Measurements from ENCODE around the gene IAPP.
"Not testable (repeated sequence)": the region's sequence is repeated elsewhere in the genome, so short reads cannot be mapped to it uniquely, and the experiment has no call there.

Gene IAPP

DNA sequence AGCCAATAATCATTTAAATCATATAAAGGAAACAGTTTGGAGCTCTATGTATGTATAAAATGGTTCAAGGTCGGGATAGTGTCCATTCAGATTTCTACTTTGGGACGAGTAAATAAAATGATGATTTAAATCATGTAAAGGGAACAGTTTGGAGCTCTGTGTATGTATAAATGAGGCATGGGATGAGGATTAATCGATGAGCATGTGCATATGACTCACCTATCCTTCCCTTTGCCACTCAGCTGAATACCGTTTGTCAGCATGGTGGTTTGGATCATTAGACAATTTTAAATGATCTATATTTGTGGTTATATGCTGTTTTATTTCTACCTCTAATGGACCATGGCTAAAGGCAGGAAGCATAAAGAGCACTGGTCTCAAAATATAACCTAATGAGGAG is 30.9 kb upstream of the IAPP start:
- Histone ChIP-seq H3K4me3 (ENCODE audit: low read length) (no peak overlapping the region), H3K27ac (ENCODE audit: low read length) (no peak overlapping the region), H3K36me3 (ENCODE audit: control insufficient read depth, low read depth, low read length) (no peaks in the 10 kb centered on the region), H3K27me3 (ENCODE audit: control insufficient read depth, insufficient read depth, low read length) (no peaks in the 10 kb centered on the region), H3K4me1 (ENCODE audit: control insufficient read depth, low read depth, low read length) (peaks cover 24% of the 10 kb centered on the region), H3K9me3 (ENCODE audit: control insufficient read depth, low read depth, low read length) (no peaks in the 10 kb centered on the region), H3K9ac (ENCODE audit: low read length) (no peak overlapping the region)

DNA sequence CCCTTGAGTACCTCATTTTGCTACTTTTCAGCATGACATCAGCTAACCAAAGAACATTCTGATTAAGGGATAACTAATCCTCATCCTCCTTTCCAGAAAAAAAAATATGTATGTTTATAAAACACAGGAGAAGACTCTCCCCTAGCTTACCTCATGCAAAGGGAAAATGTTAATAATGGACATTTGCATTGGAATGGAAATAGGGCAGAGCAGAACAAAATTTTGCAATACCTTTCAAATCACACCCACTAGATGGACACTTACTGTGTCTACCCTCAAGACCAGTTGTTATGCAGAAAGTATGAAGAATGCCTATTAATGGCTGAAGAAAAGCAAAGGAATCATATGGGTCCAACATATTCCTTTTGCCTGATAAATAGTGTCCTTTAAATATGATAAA is 29.1 kb upstream of the IAPP start:
- H3K4me3 ChIP-seq (ENCODE audit: low read length), result no peak overlapping the region
- H3K36me3 ChIP-seq (ENCODE audit: control insufficient read depth, low read depth, low read length), result no peaks in the 10 kb centered on the region
- no peak overlapping the region for H3K27ac ChIP-seq (ENCODE audit: low read length)
- H3K4me1 ChIP-seq (ENCODE audit: control insufficient read depth, low read depth, low read length), result peaks cover 20% of the 10 kb centered on the region
- H3K27me3 ChIP-seq (ENCODE audit: control insufficient read depth, insufficient read depth, low read length), result no peaks in the 10 kb centered on the region
- H3K9ac ChIP-seq (ENCODE audit: low read length), result no peak overlapping the region
- no peaks in the 10 kb centered on the region for H3K9me3 ChIP-seq (ENCODE audit: control insufficient read depth, low read depth, low read length)

DNA sequence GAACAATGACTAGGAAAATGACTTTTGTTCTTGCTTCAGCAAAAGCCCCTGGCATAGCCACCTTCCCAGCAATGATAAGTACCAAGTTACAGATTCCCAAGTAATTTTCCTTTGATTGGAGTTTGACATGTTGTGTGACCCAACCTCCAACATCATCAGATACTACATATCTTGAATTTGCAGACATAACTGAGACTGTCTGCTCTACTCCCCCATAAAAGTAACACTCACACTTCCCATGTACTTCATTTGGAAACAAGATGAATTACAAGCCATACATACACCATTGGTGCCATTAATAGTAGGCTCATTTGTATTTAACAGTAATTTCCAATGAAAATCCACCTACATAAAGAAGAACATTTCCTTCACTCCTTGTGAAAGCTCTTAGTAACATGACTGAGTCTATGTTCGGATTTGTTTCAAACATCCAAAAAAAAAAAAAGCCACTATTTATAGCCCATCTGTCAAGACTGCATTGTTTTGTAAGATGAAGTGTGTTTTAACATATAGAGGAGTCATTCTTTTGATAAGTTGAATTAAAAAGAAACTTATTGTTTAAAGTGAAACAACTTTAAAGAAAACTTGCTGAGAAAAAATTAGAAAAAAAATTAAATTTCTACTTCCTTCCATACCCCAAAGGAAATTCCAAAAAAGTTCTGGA is 26.0 kb upstream of the IAPP start:
- Histone ChIP-seq H3K9ac (ENCODE audit: low read length) (no peak overlapping the region), H3K4me1 (ENCODE audit: control insufficient read depth, low read depth, low read length) (peaks cover 14% of the 10 kb centered on the region), H3K4me3 (ENCODE audit: low read length) (no peak overlapping the region), H3K36me3 (ENCODE audit: control insufficient read depth, low read depth, low read length) (no peaks in the 10 kb centered on the region), H3K27ac (ENCODE audit: low read length) (no peak overlapping the region), H3K27me3 (ENCODE audit: control insufficient read depth, insufficient read depth, low read length) (no peaks in the 10 kb centered on the region), H3K9me3 (ENCODE audit: control insufficient read depth, low read depth, low read length) (no peaks in the 10 kb centered on the region)

DNA sequence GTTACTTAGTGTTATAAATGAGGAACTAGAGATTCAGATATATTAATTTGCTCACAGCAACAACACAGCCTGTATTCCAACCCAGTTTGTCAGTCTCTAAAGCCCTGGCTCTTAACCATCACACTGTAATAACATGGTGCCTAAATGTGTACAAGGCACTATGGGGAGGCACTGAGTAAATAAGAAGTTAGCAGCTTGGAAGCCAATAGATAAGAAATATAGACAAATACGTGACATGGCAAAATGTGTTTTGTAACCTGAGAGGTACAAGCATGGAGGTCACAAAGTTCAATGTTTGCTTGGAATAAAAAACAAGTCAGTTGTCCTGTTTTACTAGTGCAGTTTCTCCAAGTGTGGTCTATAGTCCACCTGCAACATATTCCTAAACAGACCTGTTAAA is 21.7 kb upstream of the IAPP start:
- Histone ChIP-seq H3K9ac (ENCODE audit: low read length) (no peak overlapping the region), H3K36me3 (ENCODE audit: control insufficient read depth, low read depth, low read length) (no peaks in the 10 kb centered on the region), H3K4me3 (ENCODE audit: low read length) (no peak overlapping the region), H3K9me3 (ENCODE audit: control insufficient read depth, low read depth, low read length) (no peaks in the 10 kb centered on the region), H3K27ac (ENCODE audit: low read length) (no peak overlapping the region), H3K27me3 (ENCODE audit: control insufficient read depth, insufficient read depth, low read length) (no peaks in the 10 kb centered on the region), H3K4me1 (ENCODE audit: control insufficient read depth, low read depth, low read length) (peaks cover 3% of the 10 kb centered on the region)

DNA sequence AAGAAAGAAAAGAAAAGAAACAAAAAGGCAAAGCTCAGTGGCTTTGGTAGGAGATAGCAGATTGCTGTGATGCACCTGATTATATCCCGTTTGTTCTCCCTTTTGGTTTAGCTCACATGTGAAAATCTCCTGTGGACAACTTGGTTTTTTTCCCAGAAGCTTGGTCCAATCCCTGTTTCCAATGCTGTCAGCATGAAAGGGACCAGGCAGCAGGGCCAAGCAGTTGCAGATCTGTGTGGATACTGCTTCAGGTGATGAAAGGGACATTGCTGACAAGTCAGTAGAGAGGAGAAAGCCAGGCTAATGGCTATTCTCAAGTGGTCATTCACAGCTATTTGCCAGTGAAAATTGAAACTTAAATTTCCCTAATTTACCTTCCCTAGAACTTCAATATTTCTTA is 19.2 kb upstream of the IAPP start:
- H3K4me3 ChIP-seq (ENCODE audit: low read length), result no peak overlapping the region
- H3K27ac ChIP-seq (ENCODE audit: low read length), result no peak overlapping the region
- peaks cover 7% of the 10 kb centered on the region for H3K4me1 ChIP-seq (ENCODE audit: control insufficient read depth, low read depth, low read length)
- H3K27me3 ChIP-seq (ENCODE audit: control insufficient read depth, insufficient read depth, low read length), result no peaks in the 10 kb centered on the region
- no peaks in the 10 kb centered on the region for H3K9me3 ChIP-seq (ENCODE audit: control insufficient read depth, low read depth, low read length)
- H3K9ac ChIP-seq (ENCODE audit: low read length), result no peak overlapping the region
- no peaks in the 10 kb centered on the region for H3K36me3 ChIP-seq (ENCODE audit: control insufficient read depth, low read depth, low read length)

DNA sequence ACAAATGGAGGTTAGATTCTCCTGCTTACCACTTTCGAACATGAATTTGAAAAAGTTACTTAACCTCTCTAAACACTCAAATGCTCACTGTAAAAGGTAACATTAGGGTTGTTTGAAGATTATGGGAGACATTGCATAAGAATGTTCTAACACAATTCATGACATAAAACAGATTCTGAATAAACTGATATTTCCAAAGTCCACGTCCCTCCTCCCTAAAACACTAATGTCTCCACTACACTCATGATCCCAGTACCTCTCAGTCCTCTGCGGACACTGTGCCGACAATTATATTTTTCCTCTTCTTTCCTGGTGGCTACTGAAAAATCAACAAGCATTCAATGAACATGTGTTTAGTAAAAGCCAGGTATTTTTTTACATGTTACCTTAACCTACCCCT is 18.8 kb upstream of the IAPP start:
- Histone ChIP-seq H3K4me3 (ENCODE audit: low read length) (no peak overlapping the region), H3K4me1 (ENCODE audit: control insufficient read depth, low read depth, low read length) (peaks cover 7% of the 10 kb centered on the region), H3K9me3 (ENCODE audit: control insufficient read depth, low read depth, low read length) (no peaks in the 10 kb centered on the region), H3K9ac (ENCODE audit: low read length) (no peak overlapping the region), H3K36me3 (ENCODE audit: control insufficient read depth, low read depth, low read length) (no peaks in the 10 kb centered on the region), H3K27ac (ENCODE audit: low read length) (no peak overlapping the region), H3K27me3 (ENCODE audit: control insufficient read depth, insufficient read depth, low read length) (no peaks in the 10 kb centered on the region)

DNA sequence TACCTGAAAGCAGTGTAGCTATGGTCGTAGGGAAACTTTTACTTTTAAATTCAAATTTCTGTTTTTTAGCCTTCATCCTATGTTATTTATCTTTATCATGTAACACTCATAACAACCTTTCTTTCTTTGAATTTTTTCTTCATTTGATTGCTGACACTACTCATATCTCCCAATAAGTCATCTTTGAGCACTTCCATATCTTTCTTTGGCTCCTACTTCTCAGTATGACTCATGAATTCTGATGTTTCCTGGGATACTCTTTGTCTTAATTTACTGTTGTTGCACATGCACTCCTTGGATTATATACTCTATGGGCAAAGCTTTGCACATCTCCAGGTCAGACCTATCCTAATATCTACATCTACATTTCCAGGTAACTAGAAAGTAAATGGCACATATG is 18.1 kb upstream of the IAPP start:
- Histone ChIP-seq H3K27ac (ENCODE audit: low read length) (no peak overlapping the region), H3K9ac (ENCODE audit: low read length) (no peak overlapping the region), H3K4me3 (ENCODE audit: low read length) (no peak overlapping the region), H3K27me3 (ENCODE audit: control insufficient read depth, insufficient read depth, low read length) (no peaks in the 10 kb centered on the region), H3K36me3 (ENCODE audit: control insufficient read depth, low read depth, low read length) (no peaks in the 10 kb centered on the region), H3K9me3 (ENCODE audit: control insufficient read depth, low read depth, low read length) (no peaks in the 10 kb centered on the region), H3K4me1 (ENCODE audit: control insufficient read depth, low read depth, low read length) (peaks cover 7% of the 10 kb centered on the region)

DNA sequence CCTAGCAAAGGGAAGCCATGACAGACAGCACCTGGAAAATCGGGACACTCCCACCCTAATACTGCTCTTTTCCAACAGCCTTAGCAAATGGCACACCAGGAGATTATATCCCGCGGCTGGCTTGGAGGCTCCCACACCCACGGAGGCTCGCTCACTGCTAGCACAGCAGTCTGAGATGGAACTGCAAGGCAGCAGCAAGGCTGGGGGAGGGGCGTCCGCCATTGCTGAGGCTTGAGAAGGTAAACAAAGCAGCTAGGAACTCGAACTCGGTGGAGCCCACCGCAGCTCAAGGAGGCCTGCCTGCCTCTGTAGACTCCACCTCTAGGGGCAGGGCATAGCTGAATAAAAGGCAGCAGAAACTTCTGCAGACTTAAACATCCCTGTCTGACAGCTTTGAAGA is 12.1 kb upstream of the IAPP start:
- not testable (repeated sequence) for H3K27me3 ChIP-seq (ENCODE audit: control insufficient read depth, insufficient read depth, low read length); H3K36me3 ChIP-seq (ENCODE audit: control insufficient read depth, low read depth, low read length); H3K4me3 ChIP-seq (ENCODE audit: low read length); H3K4me1 ChIP-seq (ENCODE audit: control insufficient read depth, low read depth, low read length); H3K9ac ChIP-seq (ENCODE audit: low read length); H3K9me3 ChIP-seq (ENCODE audit: control insufficient read depth, low read depth, low read length); H3K27ac ChIP-seq (ENCODE audit: low read length)

DNA sequence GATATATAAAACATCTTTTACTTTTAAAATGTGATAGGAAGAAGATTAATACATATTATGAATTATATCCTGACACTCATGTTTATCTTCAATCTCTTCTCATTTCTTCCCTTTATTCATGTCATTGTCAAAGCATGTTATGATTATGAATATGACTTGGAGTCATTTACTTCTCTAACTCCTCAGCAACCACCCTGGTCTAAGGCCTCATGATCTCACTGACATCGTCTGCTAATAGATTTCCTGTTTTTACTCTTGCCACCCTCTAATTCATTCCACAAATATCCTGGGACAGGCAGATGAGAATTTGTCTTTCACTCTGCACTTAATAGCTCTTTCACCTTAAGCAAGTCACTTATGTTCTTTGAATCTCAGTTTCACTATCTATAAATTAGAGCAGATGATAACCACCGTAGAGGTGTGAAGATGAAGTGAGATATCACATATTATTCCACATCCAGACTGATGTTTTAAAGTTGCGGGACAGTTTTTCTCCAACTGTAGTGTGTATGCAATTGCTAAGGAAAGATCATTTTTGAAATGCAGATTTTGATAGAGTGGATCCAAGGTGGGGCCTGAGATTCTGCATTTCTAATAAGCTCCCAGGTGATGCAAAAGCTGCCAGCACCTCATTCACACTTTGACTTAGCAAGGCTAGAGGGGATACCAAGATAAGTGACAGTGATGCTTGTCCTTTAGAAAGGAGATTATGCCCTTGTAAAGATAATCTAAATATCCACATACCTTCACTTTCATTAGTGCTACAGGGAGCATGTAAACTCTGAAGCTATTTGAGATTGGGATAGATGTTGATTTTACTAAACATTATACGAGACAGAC is 3.3 kb upstream of the IAPP start:
- Histone ChIP-seq H3K36me3 (ENCODE audit: control insufficient read depth, low read depth, low read length) (no peaks in the 10 kb centered on the region), H3K4me1 (ENCODE audit: control insufficient read depth, low read depth, low read length) (peaks cover 12% of the 10 kb centered on the region), H3K9ac (ENCODE audit: low read length) (no peak overlapping the region), H3K27me3 (ENCODE audit: control insufficient read depth, insufficient read depth, low read length) (no peaks in the 10 kb centered on the region), H3K27ac (ENCODE audit: low read length) (no peak overlapping the region), H3K4me3 (ENCODE audit: low read length) (no peak overlapping the region), H3K9me3 (ENCODE audit: control insufficient read depth, low read depth, low read length) (no peaks in the 10 kb centered on the region)

DNA sequence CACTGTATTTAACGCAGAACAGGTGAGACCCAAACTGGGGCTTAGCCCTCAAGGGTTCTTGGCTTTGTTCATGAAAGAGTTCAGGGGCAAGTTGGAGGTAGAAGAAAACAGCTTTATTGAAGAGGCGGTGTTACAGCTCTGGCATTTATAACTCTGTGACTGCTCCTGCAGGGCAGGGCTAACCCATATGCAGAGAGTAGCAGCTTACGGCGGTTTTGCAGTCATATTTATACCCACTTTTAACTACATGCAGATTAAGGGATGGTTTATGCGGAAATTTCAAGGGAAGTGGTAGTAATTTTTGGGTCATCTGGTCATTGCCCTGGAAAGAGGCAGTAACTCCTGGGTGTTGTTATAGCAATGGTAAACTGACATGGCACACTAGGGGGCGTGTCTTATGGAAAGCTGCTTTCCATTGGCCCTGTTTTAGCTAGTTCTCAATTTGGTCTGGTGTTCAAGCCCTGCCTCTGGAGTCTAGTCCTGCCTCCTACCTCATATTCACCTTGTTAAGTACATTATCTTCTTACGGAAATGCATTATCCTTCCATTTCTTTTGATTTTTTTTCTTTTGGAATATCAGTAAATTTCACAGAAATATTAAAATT is 1.8 kb upstream of the IAPP start:
- H3K27ac ChIP-seq (ENCODE audit: low read length), result no peak overlapping the region
- H3K9ac ChIP-seq (ENCODE audit: low read length), result no peak overlapping the region
- no peaks in the 10 kb centered on the region for H3K27me3 ChIP-seq (ENCODE audit: control insufficient read depth, insufficient read depth, low read length)
- H3K4me1 ChIP-seq (ENCODE audit: control insufficient read depth, low read depth, low read length), result peaks cover 12% of the 10 kb centered on the region
- H3K36me3 ChIP-seq (ENCODE audit: control insufficient read depth, low read depth, low read length), result no peaks in the 10 kb centered on the region
- H3K9me3 ChIP-seq (ENCODE audit: control insufficient read depth, low read depth, low read length), result no peaks in the 10 kb centered on the region
- no peak overlapping the region for H3K4me3 ChIP-seq (ENCODE audit: low read length)

DNA sequence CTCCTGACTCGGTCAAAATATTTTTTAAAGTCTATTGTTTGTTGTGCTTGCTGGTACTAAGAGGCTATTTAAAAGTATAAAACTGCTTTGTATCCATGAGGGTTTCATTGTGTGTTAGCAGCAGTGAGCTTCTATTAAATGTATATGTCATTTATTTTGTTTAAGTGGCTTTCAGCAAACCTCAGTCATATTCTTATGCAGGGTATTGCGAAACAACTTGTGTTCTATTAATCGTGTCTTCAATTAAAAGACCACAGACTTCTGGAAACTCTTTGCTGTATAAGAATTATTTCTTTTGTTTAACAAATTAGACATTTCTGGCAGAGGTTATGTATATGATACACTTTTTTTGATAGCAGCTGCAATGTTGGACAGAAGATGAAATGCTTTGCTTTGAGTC is 6.5 kb downstream of the IAPP start:
- Histone ChIP-seq H3K27ac (ENCODE audit: low read length) (no peak overlapping the region), H3K36me3 (ENCODE audit: control insufficient read depth, low read depth, low read length) (no peaks in the 10 kb centered on the region), H3K9ac (ENCODE audit: low read length) (no peak overlapping the region), H3K4me3 (ENCODE audit: low read length) (no peak overlapping the region), H3K4me1 (ENCODE audit: control insufficient read depth, low read depth, low read length) (peaks cover under 1% of the 10 kb centered on the region), H3K27me3 (ENCODE audit: control insufficient read depth, insufficient read depth, low read length) (no peaks in the 10 kb centered on the region), H3K9me3 (ENCODE audit: control insufficient read depth, low read depth, low read length) (no peaks in the 10 kb centered on the region)

DNA sequence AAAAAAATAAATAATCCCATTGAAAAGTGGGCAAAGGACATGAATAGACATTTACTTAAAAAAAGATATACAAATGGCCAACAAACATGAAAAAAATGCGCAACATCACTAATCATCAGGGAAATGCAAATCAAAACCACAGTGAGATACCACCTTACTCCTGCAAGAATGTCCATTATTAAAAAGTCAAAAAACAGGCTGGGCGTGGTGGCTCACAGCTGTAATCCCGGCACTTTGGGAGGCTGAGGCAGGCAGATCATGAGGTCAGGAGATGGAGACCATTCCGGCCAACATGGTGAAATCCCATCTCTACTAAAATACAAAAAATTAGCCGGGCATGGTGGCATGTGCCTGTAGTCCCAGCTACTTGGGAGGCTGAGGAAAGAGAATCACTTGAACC is 8.6 kb downstream of the IAPP start:
- H3K27ac ChIP-seq (ENCODE audit: low read length); H3K4me3 ChIP-seq (ENCODE audit: low read length); H3K27me3 ChIP-seq (ENCODE audit: control insufficient read depth, insufficient read depth, low read length); H3K4me1 ChIP-seq (ENCODE audit: control insufficient read depth, low read depth, low read length); H3K9ac ChIP-seq (ENCODE audit: low read length); H3K36me3 ChIP-seq (ENCODE audit: control insufficient read depth, low read depth, low read length); H3K9me3 ChIP-seq (ENCODE audit: control insufficient read depth, low read depth, low read length): not testable (repeated sequence)

Measured in iPS-18a (cell line).